Umbilical cord (tissue), 2 donors: ENCODE measurements around the gene TFG. TPM values are rescaled to one million over a fixed set of nuclear protein-coding genes. Genes with fewer than 3 reads are reported as not detected.
"Not testable (repeated sequence)": the region's sequence is repeated elsewhere in the genome, so short reads cannot be mapped to it uniquely, and the experiment has no call there.

Experiments
- DNase-seq: peaks from one replicate; pipeline ENCODE4 v3.0.0-alpha.2; 2015; ENCODE audit warnings: low spot score
- total RNA-seq: library from RNA; depleted of rRNA; stranded (reverse); fragments of >200 nt; gene quantifications from one replicate; pipeline ENCODE4 v1.2.3, GENCODE V29; 2014; ENCODE audit warnings: low replicate concordance; ENCODE audit not compliant: insufficient read depth

The TFG gene
- total RNA-seq: 101 TPM

DNA sequence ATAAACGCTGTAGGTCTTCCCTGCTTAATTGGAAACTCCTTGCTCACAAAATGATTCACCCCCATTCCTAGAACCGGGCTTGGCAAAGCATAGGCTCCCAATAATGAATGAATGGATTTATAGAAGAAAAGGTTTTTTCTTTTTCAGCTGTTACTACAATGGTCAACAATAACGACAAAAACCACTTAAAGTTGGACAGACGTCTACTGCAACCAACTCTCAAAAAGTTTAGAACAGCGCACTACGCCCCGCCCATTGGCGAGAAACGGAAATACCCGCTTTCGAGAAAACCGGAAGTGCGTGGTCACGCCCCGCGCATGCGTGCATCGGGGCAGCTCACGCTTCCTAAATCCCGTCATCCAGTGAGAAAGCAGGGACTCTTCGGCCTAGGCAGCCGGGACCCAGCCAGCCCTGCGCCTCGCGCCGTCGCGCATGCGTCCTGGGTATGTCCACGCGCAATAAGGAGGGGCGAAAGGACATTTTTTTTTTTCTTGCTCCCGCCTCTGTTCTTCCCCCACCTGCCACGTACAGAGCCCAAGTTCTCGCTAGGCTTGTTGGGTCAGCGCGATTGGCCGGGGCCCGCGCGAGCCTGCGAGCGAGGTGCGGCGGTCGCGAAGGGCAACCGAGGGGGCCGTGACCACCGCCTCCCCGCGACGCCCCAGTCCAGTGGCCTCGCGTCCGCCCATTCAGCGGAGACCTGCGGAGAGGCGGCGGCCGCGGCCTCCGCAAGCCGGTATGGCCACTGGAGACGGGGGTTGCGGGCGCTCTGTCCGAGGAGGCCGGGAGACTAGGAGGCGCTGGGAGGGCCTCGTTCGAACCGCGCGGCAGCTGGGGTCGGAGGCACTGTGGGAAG, at the start of gene TFG:
Gene TFG, plus strand, starts transcription at position 506 of the 853 bp plus-strand sequence. CDS start 4,192 bp downstream, outside the sequence.
- DNase-seq: peak; percentile 100

GRCh38 chr3:100661294-100661693, 48.0 kb upstream of the TFG start:
- DNase-seq: not testable (repeated sequence)

DNA sequence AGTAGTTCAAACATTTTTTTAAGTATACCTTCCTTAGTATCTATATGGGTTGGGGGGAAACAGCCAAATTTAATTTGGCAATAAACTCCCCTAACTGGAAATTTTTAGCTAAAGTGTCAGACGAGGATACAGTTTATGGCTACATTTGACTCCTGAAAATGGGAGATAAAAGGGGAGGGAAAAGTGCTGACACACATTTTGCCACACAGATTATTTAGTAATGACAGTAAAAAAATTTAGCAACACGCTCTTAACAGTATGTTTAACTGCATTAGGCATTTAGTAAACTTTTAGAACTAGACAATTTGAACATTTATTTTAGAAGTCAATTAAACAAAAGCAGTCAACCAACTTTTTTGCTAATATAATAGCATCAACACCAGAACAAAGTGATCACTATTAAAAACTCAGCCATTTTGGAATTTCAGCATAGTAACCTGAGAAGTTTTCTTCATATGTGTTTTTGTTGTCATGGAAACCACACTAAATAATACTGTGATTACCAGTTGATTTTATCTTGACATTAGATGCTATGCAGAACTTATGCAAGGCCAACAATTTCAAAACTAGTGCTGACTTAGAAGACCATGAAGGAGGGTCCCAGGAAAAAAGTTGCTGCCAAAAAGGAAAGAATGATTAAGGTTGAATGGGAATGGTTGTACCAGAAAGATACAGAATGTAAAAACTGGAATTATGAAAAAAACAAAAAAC, 47.0 kb upstream of the TFG start:
- peak; percentile 71 for DNase-seq

- no peak for DNase-seq
Measured at GRCh38 chr3:100665230-100665629, 44.1 kb upstream of the TFG start.

DNA sequence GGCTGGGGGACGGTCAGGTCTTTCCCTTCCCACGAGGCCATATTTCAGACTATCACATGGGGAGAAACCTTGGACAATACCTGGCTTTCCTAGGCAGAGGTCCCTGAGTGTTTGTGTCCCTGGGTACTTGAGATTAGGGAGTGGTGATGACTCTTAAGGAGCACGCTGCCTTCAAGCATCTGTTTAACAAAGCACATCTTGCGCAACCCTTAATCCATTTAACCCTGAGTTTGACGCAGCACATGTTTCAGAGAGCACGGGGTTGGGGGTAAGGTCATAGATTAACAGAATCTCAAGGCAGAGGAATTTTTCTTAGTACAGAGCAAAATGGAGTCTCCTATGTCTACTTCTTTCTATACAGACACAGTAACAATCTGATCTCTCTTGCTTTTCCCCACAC, 42.6 kb upstream of the TFG start:
- not testable (repeated sequence) for DNase-seq

GRCh38 chr3:100667316-100667715, 42.0 kb upstream of the TFG start:
- DNase-seq: not testable (repeated sequence)

DNA sequence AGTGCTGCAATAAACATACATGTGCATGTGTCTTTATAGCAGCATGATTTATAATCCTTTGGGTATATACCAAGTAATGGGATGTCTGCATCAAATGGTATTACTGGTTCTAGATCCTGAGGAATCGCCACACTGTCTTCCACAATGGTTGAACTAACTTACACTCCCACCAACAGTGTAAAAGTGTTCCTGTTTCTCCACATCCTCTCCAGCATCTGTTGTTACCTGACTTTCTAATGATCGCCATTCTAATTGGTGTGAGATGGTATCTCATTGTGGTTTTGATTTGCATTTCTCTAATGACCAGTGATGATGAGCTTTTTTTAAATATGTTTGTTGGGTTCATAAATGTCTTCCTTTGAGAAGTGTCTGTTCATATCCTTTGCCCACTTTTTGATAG, 38.3 kb upstream of the TFG start:
- not testable (repeated sequence) for DNase-seq

DNA sequence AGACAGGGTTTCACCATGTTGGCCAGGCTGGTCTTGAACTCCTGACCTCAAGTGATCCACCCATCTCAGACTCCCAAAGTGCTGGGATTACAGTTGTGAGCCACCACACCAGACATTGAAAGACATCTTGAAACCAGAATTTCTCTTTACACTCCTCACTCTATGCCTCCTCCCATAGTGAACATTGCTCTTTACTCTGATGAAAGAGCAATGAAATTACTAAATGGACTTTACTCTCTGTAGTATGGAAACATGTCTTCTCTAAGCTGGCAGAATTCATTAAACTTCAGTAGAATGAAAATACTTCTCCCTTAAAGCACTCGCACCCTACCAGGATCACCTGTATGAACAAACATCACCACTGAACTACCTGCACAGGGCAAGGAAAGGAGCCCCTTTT, 27.8 kb upstream of the TFG start:
- DNase-seq: no peak

DNA sequence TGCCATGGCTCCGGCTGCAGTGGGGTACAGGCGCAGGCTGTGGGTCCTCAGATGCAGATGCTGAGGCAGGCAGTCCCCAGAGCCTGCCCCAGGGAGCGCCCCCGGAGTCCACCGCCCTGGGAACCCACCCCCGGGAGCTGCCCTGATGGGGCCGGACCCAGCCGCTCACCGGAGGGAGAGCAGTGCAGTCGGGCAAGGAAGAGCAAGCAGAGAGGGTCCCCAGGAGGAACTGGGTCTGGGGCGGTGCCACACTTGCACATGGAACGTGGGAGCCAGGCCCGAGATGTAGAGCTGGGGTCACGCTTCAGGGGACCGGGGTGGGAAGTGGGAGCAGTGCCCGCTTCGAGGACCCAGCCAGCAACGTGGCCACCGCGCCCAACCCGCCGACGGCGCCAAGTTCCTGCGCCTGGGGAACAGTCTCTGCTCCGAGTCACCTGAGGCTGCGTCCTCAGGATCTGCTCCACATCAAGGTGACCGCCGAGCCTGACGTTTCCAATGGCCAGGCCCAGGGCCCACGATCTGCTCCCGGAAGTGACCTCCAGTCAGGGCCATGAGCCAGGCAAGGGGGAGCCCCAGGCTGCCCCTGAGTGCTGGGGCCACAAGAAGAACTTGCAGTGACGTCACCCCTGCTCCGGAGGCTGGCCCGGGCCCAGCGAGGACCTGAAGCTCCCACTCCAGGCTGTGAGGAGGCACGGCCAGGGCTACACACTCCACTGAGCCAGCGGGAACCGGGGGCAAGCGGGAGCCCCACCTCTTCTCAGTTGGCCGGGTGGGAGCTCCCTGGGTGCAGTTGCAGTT, 27.0 kb upstream of the TFG start:
- no peak for DNase-seq

- no peak for DNase-seq
Measured at GRCh38 chr3:100682854-100683760, 26.2 kb upstream of the TFG start.

- DNase-seq: no peak
Measured at GRCh38 chr3:100693225-100693624, 16.1 kb upstream of the TFG start.

DNA sequence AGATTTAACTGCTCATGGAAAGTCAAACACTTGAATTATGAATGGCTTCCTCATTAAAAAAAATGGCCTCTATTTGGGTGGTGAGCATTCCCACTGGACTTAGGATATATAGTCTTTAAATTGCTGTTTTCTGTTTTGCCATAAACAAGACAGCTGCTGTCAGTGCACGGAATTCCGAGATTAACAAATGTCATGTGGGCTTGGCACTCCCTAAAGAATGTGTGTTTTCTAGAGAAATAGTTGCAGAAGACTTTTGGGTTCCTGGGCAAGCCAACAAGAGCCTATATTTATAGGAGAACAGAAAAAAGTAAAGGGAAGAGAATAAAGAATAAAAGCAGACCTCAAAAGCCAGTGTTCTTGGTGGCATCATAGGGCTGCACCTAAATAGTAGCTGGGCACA, 13.6 kb upstream of the TFG start:
- no peak for DNase-seq

DNA sequence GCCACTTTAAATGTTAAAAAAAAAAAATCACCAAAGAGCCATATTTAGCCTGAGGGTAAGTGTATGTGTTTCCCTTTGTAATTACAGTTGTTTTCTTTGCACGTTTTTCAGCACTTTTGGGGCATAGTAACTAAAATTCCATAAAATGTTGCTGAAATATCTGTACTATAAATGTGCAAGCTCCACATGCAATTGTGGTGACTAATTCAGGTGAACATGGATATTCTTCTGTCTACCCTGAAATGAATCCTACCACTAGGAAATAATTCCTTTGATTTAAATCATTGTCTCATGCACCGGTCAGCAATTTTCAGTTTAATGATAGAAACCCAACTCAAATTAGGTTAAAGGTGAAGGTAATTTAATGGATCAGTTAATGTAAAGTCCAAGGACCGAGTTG, 13.1 kb upstream of the TFG start:
- DNase-seq: no peak

GRCh38 chr3:100697172-100697571, 12.1 kb upstream of the TFG start:
- DNase-seq: no peak

GRCh38 chr3:100697723-100698285, 11.5 kb upstream of the TFG start:
- no peak for DNase-seq

DNA sequence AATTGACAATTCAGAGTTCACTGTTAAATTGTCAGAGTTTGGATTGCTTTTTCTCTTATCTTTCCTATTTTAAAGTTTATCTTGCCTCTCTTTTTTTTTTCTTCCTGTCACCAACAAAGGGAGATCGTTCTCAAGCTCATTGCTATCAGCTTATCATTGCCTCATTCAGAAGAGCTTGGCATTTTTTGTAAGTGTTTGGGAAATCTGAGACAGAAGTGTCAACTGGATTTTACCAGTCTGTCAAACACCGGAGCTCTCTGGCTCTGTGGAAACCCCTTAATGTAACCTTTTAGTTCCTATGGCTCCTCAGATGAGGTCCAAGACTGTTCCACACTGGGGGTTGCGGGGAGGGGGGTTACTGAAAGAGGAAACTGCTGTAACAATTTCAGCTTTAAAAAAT, 10.6 kb upstream of the TFG start:
- no peak for DNase-seq

GRCh38 chr3:100700708-100701107, 8.6 kb upstream of the TFG start:
- DNase-seq: no peak

GRCh38 chr3:100702082-100702979, 7.0 kb upstream of the TFG start:
- DNase-seq: peak; percentile 64

GRCh38 chr3:100702980-100703345, 6.3 kb upstream of the TFG start:
- DNase-seq: no peak

- no peak for DNase-seq
Measured at GRCh38 chr3:100703865-100704264, 5.4 kb upstream of the TFG start.
